Brain microvascular endothelial cell (primary cell): ENCODE measurements around the gene COL4A1.
A peak's percentile ranks its signal among the peaks of the same experiment; 100 is the strongest.

Source experiments
- DNase-seq: peaks from one replicate; pipeline ENCODE4 v3.0.0-alpha.2; 2020
- H3K27ac ChIP-seq: fragments of 250-450 bp; sonication (Bioruptor Pico); 2 replicates; pipeline ENCODE4 v1.5.1; 2020; ENCODE audit warnings: mild to moderate bottlenecking, moderate library complexity
- H3K27me3 ChIP-seq: fragments of 250-450 bp; sonication (Bioruptor Pico); replicated peaks from 2 replicates; pipeline ENCODE4 v1.5.1; 2020; ENCODE audit warnings: mild to moderate bottlenecking
- H3K36me3 ChIP-seq: fragments of 250-450 bp; sonication (Bioruptor Pico); replicated peaks from 2 replicates; pipeline ENCODE4 v1.5.1; 2020; ENCODE audit warnings: mild to moderate bottlenecking
- H3K4me3 ChIP-seq: 2 replicates; pipeline ENCODE4 v1.5.1; 2011; ENCODE audit warnings: low read depth, mild to moderate bottlenecking, control low read depth, low read length, moderate library complexity
- CTCF ChIP-seq: IDR thresholded peaks from 2 replicates; pipeline ENCODE4 v1.5.1; 2011; ENCODE audit warnings: low read depth, mild to moderate bottlenecking, moderate library complexity, low read length, control low read depth, inconsistent platforms; ENCODE audit errors: missing control alignments
- in situ Hi-C: cut with HindIII; loops from 2 replicates; pipeline ENCODE4 v1.10.0; 2017; ENCODE audit warnings: low sequenced_read_pairs, low pct_ligation_motif_present

The COL4A1 gene

GRCh38 chr13:110304256-110304655, 2.7 kb downstream of the COL4A1 start:
- Histone ChIP-seq H3K4me3 (peak overlapping the region; percentile 98), H3K27me3 (no peaks in the 10 kb centered on the region), H3K27ac (peak overlapping the region; percentile 78), H3K36me3 (peaks cover 87% of the 10 kb centered on the region)
- no peak for TF ChIP-seq CTCF
- in situ Hi-C loops = no loop called here
- peak; percentile 76 for DNase-seq

GRCh38 chr13:110303644-110304043, 3.3 kb downstream of the COL4A1 start:
- no peak for DNase-seq
- peak overlapping the region; percentile 78 for H3K27ac ChIP-seq
- peaks cover 87% of the 10 kb centered on the region for H3K36me3 ChIP-seq
- in situ Hi-C loops = no loop called here
- H3K4me3 ChIP-seq = peak overlapping the region; percentile 98
- no peaks in the 10 kb centered on the region for H3K27me3 ChIP-seq
- no peak for TF ChIP-seq CTCF

- peak overlapping the region; percentile 78 for H3K27ac ChIP-seq
- no peak for DNase-seq
- peak overlapping the region; percentile 98 for H3K4me3 ChIP-seq
- peaks cover 82% of the 10 kb centered on the region for H3K36me3 ChIP-seq
- in situ Hi-C loops = no loop called here
- H3K27me3 ChIP-seq = no peaks in the 10 kb centered on the region
- no peak for TF ChIP-seq CTCF
These were observed 4.0 kb downstream of the COL4A1 start for GRCh38 chr13:110302997-110303396.

GRCh38 chr13:110301606-110302553, 5.1 kb downstream of the COL4A1 start:
- Histone ChIP-seq H3K4me3 (peak overlapping the region; percentile 18), H3K27me3 (no peaks in the 10 kb centered on the region), H3K27ac (peak overlapping the region; percentile 78), H3K36me3 (peaks cover 78% of the 10 kb centered on the region)
- in situ Hi-C loops = no loop called here
- peak; percentile 80 for DNase-seq
- no peak for TF ChIP-seq CTCF

- Histone ChIP-seq H3K27me3 (no peaks in the 10 kb centered on the region), H3K36me3 (peaks cover 78% of the 10 kb centered on the region), H3K27ac (peak overlapping the region; percentile 78), H3K4me3 (no peak overlapping the region)
- no peak for TF ChIP-seq CTCF
- in situ Hi-C loops = no loop called here
- no peak for DNase-seq
These were observed 5.9 kb downstream of the COL4A1 start for GRCh38 chr13:110301083-110301482.
